ENCODE data around the gene TSC22D1.

TSC22D1 gene

DNA sequence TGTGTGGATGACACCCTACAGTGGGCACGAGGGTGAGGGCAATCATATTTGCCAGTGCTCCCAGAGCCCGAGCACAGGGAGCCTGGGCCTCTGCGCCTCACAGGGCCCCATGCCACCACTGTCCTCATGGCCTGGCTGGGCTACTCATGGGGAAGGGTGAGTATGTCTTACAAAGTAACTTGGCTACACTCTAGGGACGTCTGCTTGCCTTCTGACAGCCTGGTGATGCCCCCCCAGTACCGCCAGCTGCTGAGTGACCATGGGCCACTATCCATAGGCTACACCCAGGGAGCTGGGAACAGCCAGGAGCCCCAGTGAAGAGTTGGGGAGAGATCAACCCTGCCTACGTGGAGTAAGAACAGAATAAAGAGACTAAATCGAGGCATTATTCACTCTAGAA, 123.7 kb downstream of the TSC22D1 start:
- ChIA-PET POLR2A (no interaction called here), CTCF (interaction anchor here (1.6 kb wide), 1 partner anchor 14 kb away, joined by 5 read pairs; no protein-coding TSS in a partner anchor)
- no peak overlapping the region for H3K27ac ChIP-seq (ENCODE audit: insufficient read depth in 1 of 2, low read depth in 1 of 2, low read length in 2 of 2, poor library complexity in 1 of 2, severe bottlenecking in 2 of 2)
- DNase-seq: no peak
- no peak overlapping the region for H3K4me3 ChIP-seq (ENCODE audit: control insufficient read depth in 1 of 7, extremely low read depth in 1 of 7, insufficient read depth in 4 of 7, low read depth in 2 of 7, low read length in 6 of 7)
- WGBS (ENCODE audit: insufficient coverage): 99% methylated on average over 7 of the region's 7 CpGs
- no peaks in the 10 kb centered on the region for H3K27me3 ChIP-seq (replicated peaks in 2 of 5; ENCODE audit: control insufficient read depth in 4 of 5, insufficient read depth in 5 of 5, low read length in 4 of 5)
- H3K36me3 ChIP-seq (ENCODE audit: control insufficient read depth in 4 of 4, insufficient read depth in 4 of 4, low read length in 3 of 4): no peaks in the 10 kb centered on the region
- H3K9me3 ChIP-seq (ENCODE audit: control extremely low read depth in 1 of 5, control insufficient read depth in 4 of 5, insufficient read depth in 2 of 5, low read depth in 1 of 5, low read length in 4 of 5): no peaks in the 10 kb centered on the region
- H3K4me1 ChIP-seq (ENCODE audit: control extremely low read depth in 1 of 4, control insufficient read depth in 4 of 4, insufficient read depth in 4 of 4, low read length in 3 of 4): no peaks in the 10 kb centered on the region

DNA sequence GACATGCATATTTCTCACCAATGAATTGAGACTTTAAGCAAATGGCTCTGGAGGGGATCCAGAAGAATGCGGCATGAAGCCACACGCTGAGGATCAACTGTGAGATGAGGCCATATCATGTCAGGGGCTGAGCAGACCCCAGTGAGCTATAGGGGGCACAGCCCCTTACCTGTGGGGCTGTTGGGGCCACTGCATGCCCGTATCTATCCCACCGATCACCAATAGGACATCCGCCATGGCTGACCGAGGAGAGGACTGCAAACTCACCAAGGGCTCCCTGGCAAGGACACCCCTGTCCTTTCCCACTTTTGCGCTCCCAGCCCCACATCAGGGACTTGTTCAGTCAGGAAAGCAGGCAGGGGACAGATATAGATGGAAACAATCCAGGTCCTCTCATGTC, 124.5 kb downstream of the TSC22D1 start:
- 100% methylated on average over 6 of the region's 7 CpGs for WGBS (ENCODE audit: insufficient coverage)
- Histone ChIP-seq H3K27me3 (replicated peaks in 2 of 5; ENCODE audit: control insufficient read depth in 4 of 5, insufficient read depth in 5 of 5, low read length in 4 of 5) (no peaks in the 10 kb centered on the region), H3K4me1 (ENCODE audit: control extremely low read depth in 1 of 4, control insufficient read depth in 4 of 4, insufficient read depth in 4 of 4, low read length in 3 of 4) (no peaks in the 10 kb centered on the region), H3K36me3 (ENCODE audit: control insufficient read depth in 4 of 4, insufficient read depth in 4 of 4, low read length in 3 of 4) (no peaks in the 10 kb centered on the region), H3K27ac (ENCODE audit: insufficient read depth in 1 of 2, low read depth in 1 of 2, low read length in 2 of 2, poor library complexity in 1 of 2, severe bottlenecking in 2 of 2) (no peak overlapping the region), H3K4me3 (ENCODE audit: control insufficient read depth in 1 of 7, extremely low read depth in 1 of 7, insufficient read depth in 4 of 7, low read depth in 2 of 7, low read length in 6 of 7) (no peak overlapping the region), H3K9me3 (ENCODE audit: control extremely low read depth in 1 of 5, control insufficient read depth in 4 of 5, insufficient read depth in 2 of 5, low read depth in 1 of 5, low read length in 4 of 5) (no peaks in the 10 kb centered on the region)
- ChIA-PET POLR2A (no interaction called here), CTCF (interaction anchor here (1.6 kb wide), 1 partner anchor 13 kb away, joined by 5 read pairs; no protein-coding TSS in a partner anchor)
- no peak for DNase-seq

DNA sequence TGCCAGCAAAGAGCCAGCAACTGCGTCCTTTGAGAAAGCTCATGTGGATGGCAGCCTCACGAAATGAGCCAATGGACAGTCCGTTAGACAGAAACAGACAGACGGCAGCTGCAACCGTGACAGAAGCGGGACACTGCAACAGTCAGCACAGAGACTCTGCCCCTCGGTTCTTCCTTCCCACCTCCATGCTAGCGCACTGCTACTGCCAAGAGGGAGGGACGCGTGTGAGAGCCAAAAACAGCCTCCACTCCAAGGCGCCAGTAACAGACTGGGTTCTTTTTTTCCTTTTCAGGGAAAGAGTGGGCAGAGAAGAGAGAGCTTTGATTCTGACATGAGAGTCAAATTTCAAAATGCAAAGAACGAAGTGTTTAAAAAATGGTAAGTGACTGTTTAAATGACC, 125.0 kb downstream of the TSC22D1 start:
- Histone ChIP-seq H3K27me3 (replicated peaks in 2 of 5; ENCODE audit: control insufficient read depth in 4 of 5, insufficient read depth in 5 of 5, low read length in 4 of 5) (no peaks in the 10 kb centered on the region), H3K4me3 (ENCODE audit: control insufficient read depth in 1 of 7, extremely low read depth in 1 of 7, insufficient read depth in 4 of 7, low read depth in 2 of 7, low read length in 6 of 7) (no peak overlapping the region)
- CTCF ChIA-PET: no interaction called here

DNA sequence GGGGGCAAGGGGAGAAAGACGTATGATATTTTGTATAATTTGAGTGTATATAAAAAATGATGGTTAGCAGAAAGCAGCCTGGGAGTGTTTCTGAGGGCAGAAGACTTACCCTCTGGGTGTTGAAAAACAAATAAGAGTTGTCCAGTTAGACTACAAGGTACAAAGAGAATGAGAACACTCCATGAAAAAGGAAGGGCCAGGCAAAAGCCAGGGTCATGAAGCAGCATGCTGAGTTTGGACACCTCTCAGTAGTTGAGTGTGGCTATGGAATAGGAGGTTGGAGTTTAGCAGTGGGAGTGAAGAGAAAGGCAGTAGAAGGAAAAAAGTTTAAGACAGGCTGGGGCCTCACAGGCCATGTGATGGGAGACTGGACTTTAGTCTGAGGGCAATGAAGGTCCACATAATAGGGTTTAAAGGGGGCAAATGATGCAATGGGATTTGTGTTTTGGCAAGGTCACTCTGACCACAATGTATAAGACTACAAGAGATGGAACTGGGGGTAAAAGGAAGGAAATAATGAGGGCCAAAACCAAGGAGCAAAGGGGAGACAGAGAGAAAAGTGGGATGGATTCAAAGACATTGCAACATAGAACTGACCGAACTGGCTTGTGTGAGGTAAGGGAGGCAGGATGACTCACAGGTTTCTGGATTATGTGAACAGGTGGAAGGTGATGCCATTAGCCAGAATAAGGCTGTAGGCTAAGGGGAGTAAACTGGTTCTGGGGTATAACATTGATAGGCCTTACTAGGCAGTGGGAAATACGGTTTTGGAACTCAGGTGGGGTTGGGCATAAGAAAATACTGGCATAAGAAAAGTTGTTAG, 125.9 kb downstream of the TSC22D1 start:
- Histone ChIP-seq H3K27me3 (replicated peaks in 2 of 5; ENCODE audit: control insufficient read depth in 4 of 5, insufficient read depth in 5 of 5, low read length in 4 of 5) (no peaks in the 10 kb centered on the region), H3K9me3 (ENCODE audit: control extremely low read depth in 1 of 5, control insufficient read depth in 4 of 5, insufficient read depth in 2 of 5, low read depth in 1 of 5, low read length in 4 of 5) (peaks cover 0 to 2% (median 0%) of the 10 kb centered on the region in 5 experiments), H3K36me3 (ENCODE audit: control insufficient read depth in 4 of 4, insufficient read depth in 4 of 4, low read length in 3 of 4) (no peaks in the 10 kb centered on the region), H3K4me1 (ENCODE audit: control extremely low read depth in 1 of 4, control insufficient read depth in 4 of 4, insufficient read depth in 4 of 4, low read length in 3 of 4) (no peaks in the 10 kb centered on the region), H3K27ac (ENCODE audit: insufficient read depth in 1 of 2, low read depth in 1 of 2, low read length in 2 of 2, poor library complexity in 1 of 2, severe bottlenecking in 2 of 2) (no peak overlapping the region), H3K4me3 (ENCODE audit: control insufficient read depth in 1 of 7, extremely low read depth in 1 of 7, insufficient read depth in 4 of 7, low read depth in 2 of 7, low read length in 6 of 7) (no peak overlapping the region)
- ChIA-PET POLR2A (no interaction called here), CTCF (interaction anchor here (1.1 kb wide), 1 partner anchor 545 kb away, joined by 3 read pairs; no protein-coding TSS in a partner anchor)
- DNase-seq: no peak
- 100% methylated on average over 3 of the region's 3 CpGs for WGBS (ENCODE audit: insufficient coverage)

More for the DNA sequence above, 125.0 kb downstream of the TSC22D1 start:
- no peaks in the 10 kb centered on the region for H3K4me1 ChIP-seq (ENCODE audit: control extremely low read depth in 1 of 4, control insufficient read depth in 4 of 4, insufficient read depth in 4 of 4, low read length in 3 of 4)
- no peak overlapping the region for H3K27ac ChIP-seq (ENCODE audit: insufficient read depth in 1 of 2, low read depth in 1 of 2, low read length in 2 of 2, poor library complexity in 1 of 2, severe bottlenecking in 2 of 2)
- no peaks in the 10 kb centered on the region for H3K9me3 ChIP-seq (ENCODE audit: control extremely low read depth in 1 of 5, control insufficient read depth in 4 of 5, insufficient read depth in 2 of 5, low read depth in 1 of 5, low read length in 4 of 5)
- POLR2A ChIA-PET: no interaction called here
- no peaks in the 10 kb centered on the region for H3K36me3 ChIP-seq (ENCODE audit: control insufficient read depth in 4 of 4, insufficient read depth in 4 of 4, low read length in 3 of 4)
- no peak for DNase-seq
- 99% methylated on average over 9 of the region's 12 CpGs for WGBS (ENCODE audit: insufficient coverage)

DNA sequence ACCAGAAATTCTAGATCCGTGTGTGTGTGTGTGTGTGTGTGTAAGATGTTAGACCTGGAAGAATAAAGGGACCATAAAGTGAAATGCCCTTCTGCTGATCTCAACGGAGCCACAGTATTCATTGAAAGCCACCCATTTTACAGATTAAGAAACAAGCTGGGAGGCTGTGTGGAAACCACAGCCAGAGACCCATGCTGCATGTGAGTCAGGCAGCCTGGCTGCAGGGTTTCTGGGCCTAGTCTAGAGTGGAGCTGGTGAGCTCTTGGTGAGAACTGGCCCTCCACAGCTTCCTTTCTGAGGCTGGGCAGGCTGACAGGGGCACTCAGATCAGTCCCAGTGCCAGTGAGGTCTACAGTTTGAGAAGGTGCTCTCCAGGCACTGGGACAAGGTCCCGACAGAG, 127.3 kb downstream of the TSC22D1 start:
- H3K27me3 ChIP-seq (replicated peaks in 2 of 5; ENCODE audit: control insufficient read depth in 4 of 5, insufficient read depth in 5 of 5, low read length in 4 of 5): no peaks in the 10 kb centered on the region
- H3K4me3 ChIP-seq (ENCODE audit: control insufficient read depth in 1 of 7, extremely low read depth in 1 of 7, insufficient read depth in 4 of 7, low read depth in 2 of 7, low read length in 6 of 7): no peak overlapping the region
- CTCF ChIA-PET: interaction anchor here (0.7 to 1.5 kb wide), 4 partner anchors 8 to 544 kb away, joined by 3 to 6 read pairs (median 3); no protein-coding TSS in a partner anchor
- no peak for DNase-seq
- POLR2A ChIA-PET: no interaction called here
- H3K36me3 ChIP-seq (ENCODE audit: control insufficient read depth in 4 of 4, insufficient read depth in 4 of 4, low read length in 3 of 4): no peaks in the 10 kb centered on the region
- 92% methylated on average over 2 of the region's 3 CpGs for WGBS (ENCODE audit: insufficient coverage)
- no peaks in the 10 kb centered on the region for H3K4me1 ChIP-seq (ENCODE audit: control extremely low read depth in 1 of 4, control insufficient read depth in 4 of 4, insufficient read depth in 4 of 4, low read length in 3 of 4)
- no peak overlapping the region for H3K27ac ChIP-seq (ENCODE audit: insufficient read depth in 1 of 2, low read depth in 1 of 2, low read length in 2 of 2, poor library complexity in 1 of 2, severe bottlenecking in 2 of 2)
- peaks cover 0 to 3% (median 0%) of the 10 kb centered on the region in 5 experiments for H3K9me3 ChIP-seq (ENCODE audit: control extremely low read depth in 1 of 5, control insufficient read depth in 4 of 5, insufficient read depth in 2 of 5, low read depth in 1 of 5, low read length in 4 of 5)

DNA sequence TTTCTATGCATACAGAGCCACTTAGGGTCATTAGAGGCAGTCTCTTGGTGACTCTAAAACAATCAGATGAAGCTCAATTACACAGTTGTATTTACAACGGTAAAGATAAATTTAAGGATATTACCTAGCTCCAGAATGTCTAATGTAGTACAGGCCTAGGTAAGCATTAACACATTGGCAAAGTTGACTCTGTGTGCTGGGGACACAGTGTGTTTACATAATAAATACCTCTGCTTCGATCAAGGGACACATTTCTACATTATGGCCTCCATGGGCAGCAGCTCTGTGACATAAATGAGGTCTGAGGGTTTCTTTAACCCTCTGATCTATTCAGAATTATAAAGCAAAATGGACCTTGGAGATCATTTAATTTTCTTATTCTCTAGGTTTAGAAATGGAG, 127.8 kb downstream of the TSC22D1 start:
- Histone ChIP-seq H3K9me3 (ENCODE audit: control extremely low read depth in 1 of 5, control insufficient read depth in 4 of 5, insufficient read depth in 2 of 5, low read depth in 1 of 5, low read length in 4 of 5) (peaks cover 0 to 3% (median 0%) of the 10 kb centered on the region in 5 experiments), H3K36me3 (ENCODE audit: control insufficient read depth in 4 of 4, insufficient read depth in 4 of 4, low read length in 3 of 4) (no peaks in the 10 kb centered on the region), H3K27ac (ENCODE audit: insufficient read depth in 1 of 2, low read depth in 1 of 2, low read length in 2 of 2, poor library complexity in 1 of 2, severe bottlenecking in 2 of 2) (no peak overlapping the region), H3K27me3 (replicated peaks in 2 of 5; ENCODE audit: control insufficient read depth in 4 of 5, insufficient read depth in 5 of 5, low read length in 4 of 5) (no peaks in the 10 kb centered on the region), H3K4me3 (ENCODE audit: control insufficient read depth in 1 of 7, extremely low read depth in 1 of 7, insufficient read depth in 4 of 7, low read depth in 2 of 7, low read length in 6 of 7) (no peak overlapping the region), H3K4me1 (ENCODE audit: control extremely low read depth in 1 of 4, control insufficient read depth in 4 of 4, insufficient read depth in 4 of 4, low read length in 3 of 4) (no peaks in the 10 kb centered on the region)
- WGBS (ENCODE audit: insufficient coverage): no CpG with 5 or more reads among the region's 2 CpGs
- CTCF ChIA-PET: interaction anchor here (0.7 to 1.5 kb wide), 3 partner anchors 9 to 17 kb away, joined by 3 to 6 read pairs (median 3); no protein-coding TSS in a partner anchor
- POLR2A ChIA-PET: no interaction called here
- DNase-seq: no peak

DNA sequence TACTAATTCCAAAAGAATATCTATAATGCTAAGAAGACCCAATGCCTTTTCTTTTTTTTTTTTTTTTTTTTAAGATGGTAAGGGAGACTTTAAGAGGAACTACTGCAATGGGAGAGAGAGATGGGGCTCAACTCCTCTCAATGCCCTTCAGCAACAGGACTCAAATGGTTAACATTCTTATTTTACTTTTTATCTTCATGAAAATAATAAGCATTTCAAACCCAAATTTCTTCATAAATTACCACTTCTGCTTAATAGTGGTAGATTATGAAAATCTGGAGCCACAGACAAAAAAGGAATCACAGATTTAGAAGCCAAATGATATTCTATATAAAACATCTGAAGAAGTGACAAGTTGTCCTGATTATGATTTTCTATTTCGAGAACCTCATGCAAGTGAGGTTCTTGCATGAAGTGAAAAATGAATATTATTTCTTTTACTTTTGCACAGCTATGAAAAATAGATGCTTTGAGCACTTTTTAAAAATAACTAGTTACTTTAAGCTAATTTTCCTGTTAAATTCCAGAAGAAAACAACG, 128.3 kb downstream of the TSC22D1 start:
- Histone ChIP-seq H3K36me3 (ENCODE audit: control insufficient read depth in 4 of 4, insufficient read depth in 4 of 4, low read length in 3 of 4) (no peaks in the 10 kb centered on the region), H3K9me3 (ENCODE audit: control extremely low read depth in 1 of 5, control insufficient read depth in 4 of 5, insufficient read depth in 2 of 5, low read depth in 1 of 5, low read length in 4 of 5) (peaks cover 0 to 3% (median 0%) of the 10 kb centered on the region in 5 experiments), H3K4me1 (ENCODE audit: control extremely low read depth in 1 of 4, control insufficient read depth in 4 of 4, insufficient read depth in 4 of 4, low read length in 3 of 4) (no peaks in the 10 kb centered on the region), H3K4me3 (ENCODE audit: control insufficient read depth in 1 of 7, extremely low read depth in 1 of 7, insufficient read depth in 4 of 7, low read depth in 2 of 7, low read length in 6 of 7) (no peak overlapping the region), H3K27me3 (replicated peaks in 2 of 5; ENCODE audit: control insufficient read depth in 4 of 5, insufficient read depth in 5 of 5, low read length in 4 of 5) (no peaks in the 10 kb centered on the region), H3K27ac (ENCODE audit: insufficient read depth in 1 of 2, low read depth in 1 of 2, low read length in 2 of 2, poor library complexity in 1 of 2, severe bottlenecking in 2 of 2) (no peak overlapping the region)
- DNase-seq: no peak
- POLR2A ChIA-PET: no interaction called here
- CTCF ChIA-PET: interaction anchor here (1.5 kb wide), 1 partner anchor 17 kb away, joined by 3 read pairs; no protein-coding TSS in a partner anchor
- WGBS (ENCODE audit: insufficient coverage): 100% methylated on average over 1 of the region's 2 CpGs

Data from common myeloid progenitor, CD34-positive (primary cell).